ENCODE results near the gene PRRG1.
"Not testable (repeated sequence)": the region's sequence is repeated elsewhere in the genome, so short reads cannot be mapped to it uniquely, and the experiment has no call there.

PRRG1 gene

GRCh38 chrX:37349221-37350033 lies at the start of gene PRRG1:
PRRG1 (plus strand) TSS chrX:37349364; CDS start chrX:37406250, 56,886 bp downstream.
- H3K27me3 Mint-ChIP-seq = peaks cover 23% of the 10 kb centered on the region
- ATAC-seq (no peak), DNase-seq (no peak)

GRCh38 chrX:37302569-37302968 lies 46.6 kb upstream of the PRRG1 start:
- no peaks in the 10 kb centered on the region for H3K27me3 Mint-ChIP-seq
- ATAC-seq (no peak), DNase-seq (no peak)
- H3K4me3 Mint-ChIP-seq = no peak overlapping the region
- H3K4me1 Mint-ChIP-seq = no peaks in the 10 kb centered on the region
- no peaks in the 10 kb centered on the region for H3K9me3 Mint-ChIP-seq
- no peak overlapping the region for H3K27ac Mint-ChIP-seq

More at GRCh38 chrX:37349221-37350033, at the start of gene PRRG1:
- H3K9me3 Mint-ChIP-seq = no peaks in the 10 kb centered on the region
- peak within 1 kb of the TSS; percentile 57 to 61 for H3K4me3 Mint-ChIP-seq
- peaks cover 5% of the 10 kb centered on the region for H3K4me1 Mint-ChIP-seq
- no peak within 1 kb of the TSS for H3K27ac Mint-ChIP-seq

- not testable (repeated sequence) for H3K4me1 Mint-ChIP-seq, DNase-seq, ATAC-seq, H3K27me3 Mint-ChIP-seq, H3K4me3 Mint-ChIP-seq, H3K9me3 Mint-ChIP-seq, H3K27ac Mint-ChIP-seq
These were observed 43.9 kb upstream of the PRRG1 start for GRCh38 chrX:37305238-37305637.

- H3K9me3 Mint-ChIP-seq = no peaks in the 10 kb centered on the region
- no peaks in the 10 kb centered on the region for H3K27me3 Mint-ChIP-seq
- DNase-seq = no peak
- ATAC-seq = no peak
- H3K27ac Mint-ChIP-seq = no peak overlapping the region
- H3K4me3 Mint-ChIP-seq = no peak overlapping the region
- no peaks in the 10 kb centered on the region for H3K4me1 Mint-ChIP-seq
These were observed 34.6 kb upstream of the PRRG1 start for GRCh38 chrX:37314531-37314930.

GRCh38 chrX:37315511-37316248 lies 33.5 kb upstream of the PRRG1 start:
- DNase-seq = no peak
- H3K27me3 Mint-ChIP-seq = no peaks in the 10 kb centered on the region

GRCh38 chrX:37320541-37321203 lies 28.5 kb upstream of the PRRG1 start:
- no peak overlapping the region for H3K4me3 Mint-ChIP-seq
- H3K27me3 Mint-ChIP-seq = no peaks in the 10 kb centered on the region
- H3K9me3 Mint-ChIP-seq = peaks cover 0 to 10% of the 10 kb centered on the region in 2 donors
- ATAC-seq = no peak
- no peak for DNase-seq
- H3K27ac Mint-ChIP-seq = no peak overlapping the region
- H3K4me1 Mint-ChIP-seq = no peaks in the 10 kb centered on the region

More at GRCh38 chrX:37315511-37316248, 33.5 kb upstream of the PRRG1 start:
- Mint-ChIP-seq H3K4me3 (no peak overlapping the region), H3K27ac (no peak overlapping the region), H3K4me1 (no peaks in the 10 kb centered on the region), H3K9me3 (no peaks in the 10 kb centered on the region)
- ATAC-seq = no peak

- no peaks in the 10 kb centered on the region for H3K4me1 Mint-ChIP-seq
- H3K4me3 Mint-ChIP-seq = no peak overlapping the region
- no peak overlapping the region for H3K27ac Mint-ChIP-seq
- ATAC-seq = no peak
- no peaks in the 10 kb centered on the region for H3K9me3 Mint-ChIP-seq
- H3K27me3 Mint-ChIP-seq = no peaks in the 10 kb centered on the region
- DNase-seq = no peak
These were observed 18.5 kb upstream of the PRRG1 start for GRCh38 chrX:37330642-37331041.

GRCh38 chrX:37331546-37331945 lies 17.6 kb upstream of the PRRG1 start:
- Mint-ChIP-seq H3K9me3 (no peaks in the 10 kb centered on the region), H3K4me1 (no peaks in the 10 kb centered on the region), H3K27me3 (no peaks in the 10 kb centered on the region), H3K4me3 (no peak overlapping the region), H3K27ac (no peak overlapping the region)
- ATAC-seq (no peak), DNase-seq (no peak)

- no peaks in the 10 kb centered on the region for H3K27me3 Mint-ChIP-seq
- no peak for DNase-seq
- ATAC-seq = no peak
- no peak overlapping the region for H3K4me3 Mint-ChIP-seq
- H3K27ac Mint-ChIP-seq = no peak overlapping the region
- no peaks in the 10 kb centered on the region for H3K9me3 Mint-ChIP-seq
- no peaks in the 10 kb centered on the region for H3K4me1 Mint-ChIP-seq
These were observed 17.1 kb upstream of the PRRG1 start for GRCh38 chrX:37332055-37332454.

- no peaks in the 10 kb centered on the region for H3K9me3 Mint-ChIP-seq
These were observed 16.0 kb upstream of the PRRG1 start for GRCh38 chrX:37332987-37333658.

GRCh38 chrX:37347420-37347819 lies 1.7 kb upstream of the PRRG1 start:
- H3K27me3 Mint-ChIP-seq = peaks cover 23% of the 10 kb centered on the region
- no peak overlapping the region for H3K27ac Mint-ChIP-seq
- DNase-seq (no peak), ATAC-seq (no peak)
- H3K4me3 Mint-ChIP-seq = no peak overlapping the region
- H3K9me3 Mint-ChIP-seq = no peaks in the 10 kb centered on the region
- peaks cover 5% of the 10 kb centered on the region for H3K4me1 Mint-ChIP-seq

More at GRCh38 chrX:37332987-37333658, 16.0 kb upstream of the PRRG1 start:
- Mint-ChIP-seq H3K4me3 (no peak overlapping the region), H3K4me1 (no peaks in the 10 kb centered on the region), H3K27me3 (no peaks in the 10 kb centered on the region), H3K27ac (no peak overlapping the region)
- ATAC-seq (no peak), DNase-seq (no peak)

- ATAC-seq = no peak
- Mint-ChIP-seq H3K27ac (no peak overlapping the region), H3K4me1 (peaks cover 5% of the 10 kb centered on the region), H3K9me3 (no peaks in the 10 kb centered on the region), H3K4me3 (peak overlapping the region in 1 of 2 donors; percentile 57), H3K27me3 (peaks cover 23% of the 10 kb centered on the region)
- DNase-seq = no peak
These were observed 763 bp upstream of the PRRG1 start for GRCh38 chrX:37348231-37348970.

- Mint-ChIP-seq H3K27me3 (peaks cover 23% of the 10 kb centered on the region), H3K4me3 (peak overlapping the region in 1 of 2 donors; percentile 57)
These were observed 268 bp upstream of the PRRG1 start for GRCh38 chrX:37348971-37349220.

GRCh38 chrX:37350034-37350365 lies 836 bp downstream of the PRRG1 start:
- Mint-ChIP-seq H3K4me3 (peak overlapping the region in 1 of 2 donors; percentile 29), H3K27ac (no peak overlapping the region), H3K4me1 (peaks cover 5% of the 10 kb centered on the region), H3K27me3 (peaks cover 23% of the 10 kb centered on the region), H3K9me3 (no peaks in the 10 kb centered on the region)
- ATAC-seq (no peak), DNase-seq (no peak)

More at GRCh38 chrX:37348971-37349220, 268 bp upstream of the PRRG1 start:
- Mint-ChIP-seq H3K9me3 (no peaks in the 10 kb centered on the region), H3K27ac (no peak overlapping the region), H3K4me1 (peaks cover 5% of the 10 kb centered on the region)
- DNase-seq (no peak), ATAC-seq (no peak)

GRCh38 chrX:37353646-37354045 lies 4.5 kb downstream of the PRRG1 start:
- DNase-seq (no peak), ATAC-seq (no peak)
- H3K9me3 Mint-ChIP-seq = no peaks in the 10 kb centered on the region
- no peak overlapping the region for H3K4me3 Mint-ChIP-seq
- H3K27me3 Mint-ChIP-seq = peaks cover 20% of the 10 kb centered on the region
- peaks cover 3% of the 10 kb centered on the region for H3K4me1 Mint-ChIP-seq
- no peak overlapping the region for H3K27ac Mint-ChIP-seq

All from stimulated activated naive CD8-positive, alpha-beta T cell treated with anti-CD3 and anti-CD28 coated beads, Interleukin-15, amount 100 ng/mL, for 72 hours (primary cell).